Suppressor macrophage (primary cell): Measurements from ENCODE around the gene C1orf167.

Experiments used
- DNase-seq, 4 experiments: peaks; one replicate each; pipeline ENCODE4 v3.0.0-alpha.2; 2020 to 2022

C1orf167 gene

DNA sequence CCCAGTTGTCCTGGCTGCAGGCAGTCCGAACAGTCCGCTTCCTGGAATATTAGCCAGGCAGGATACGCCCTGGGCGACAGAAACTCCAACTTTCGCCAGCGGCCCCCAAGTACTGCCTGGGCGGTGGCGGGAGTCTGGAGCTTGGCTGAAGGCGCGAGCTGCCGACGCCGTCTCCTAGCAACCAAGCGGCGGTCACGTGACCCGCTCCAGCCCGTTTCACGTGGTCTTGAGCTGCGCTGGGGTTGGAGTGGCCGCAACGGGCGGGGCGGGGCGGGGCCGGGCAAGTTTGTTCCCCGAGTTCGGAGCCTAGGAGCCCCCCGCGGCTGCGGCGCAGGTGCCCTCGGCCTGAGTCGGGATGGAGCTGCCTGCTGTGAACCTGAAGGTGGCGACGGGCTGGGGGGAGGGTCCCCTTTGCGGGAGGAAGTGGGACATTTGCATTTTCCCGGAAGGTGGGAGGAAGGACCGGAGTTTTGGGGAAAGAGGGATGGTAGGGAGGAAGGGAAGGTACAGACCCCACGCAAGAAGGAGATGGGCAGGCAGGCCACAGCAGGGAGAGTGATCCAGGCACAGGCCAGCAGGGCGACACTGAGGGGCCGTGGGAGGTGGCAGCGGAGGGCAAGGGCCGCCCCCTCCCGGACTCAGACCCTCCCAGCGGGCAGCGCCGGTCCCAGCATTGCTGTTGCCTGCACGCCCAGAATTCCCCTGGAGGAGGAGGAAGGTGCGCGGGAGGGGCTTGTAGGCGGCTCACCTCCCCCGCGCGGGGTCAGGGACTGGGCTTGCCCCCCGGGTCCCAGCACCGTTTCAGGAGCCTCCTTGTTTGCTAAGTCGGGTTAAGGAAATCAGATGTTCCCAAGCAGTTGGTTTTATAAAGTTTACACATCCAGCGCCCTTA, 25.9 kb upstream of the C1orf167 start, which contains the start of gene AGTRAP:
Gene AGTRAP (plus strand): TSS at position 283 of the 892 bp plus-strand sequence. CDS start 73 bp downstream, at position 356.
- DNase-seq: peak; percentile 92 to 97 (median 96)

GRCh38 chr1:11736746-11737639, 25.0 kb upstream of the C1orf167 start:
- peak; percentile 81 to 91 (median 90) for DNase-seq

GRCh38 chr1:11738096-11738495, 23.9 kb upstream of the C1orf167 start:
- no peak for DNase-seq

GRCh38 chr1:11738783-11739182, 23.2 kb upstream of the C1orf167 start:
- peak; percentile 27 to 59 (median 53) for DNase-seq

GRCh38 chr1:11740258-11741192, 21.5 kb upstream of the C1orf167 start:
- DNase-seq: no peak

DNA sequence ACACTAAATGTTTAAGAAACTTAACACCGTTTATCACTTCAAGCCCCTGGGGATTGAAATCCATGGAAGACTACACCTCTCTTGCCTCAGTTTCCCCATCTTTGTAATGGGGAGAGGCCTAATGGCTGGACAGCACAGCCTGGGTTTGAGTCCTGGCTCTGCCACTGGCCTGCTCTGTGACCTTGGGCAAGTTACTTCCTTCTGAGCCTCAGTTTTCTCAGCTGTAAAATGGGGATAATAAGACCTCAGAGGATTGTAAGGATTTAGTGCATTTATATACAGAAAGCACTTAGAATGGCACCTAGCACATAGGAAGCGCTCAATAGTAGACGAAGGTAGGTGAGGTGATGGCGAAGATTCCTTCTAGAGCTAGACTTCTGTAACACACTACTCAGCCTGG, 20.5 kb upstream of the C1orf167 start:
- DNase-seq: no peak

GRCh38 chr1:11741919-11742558, 20.0 kb upstream of the C1orf167 start:
- DNase-seq: no peak

- no peak for DNase-seq
Observed at GRCh38 chr1:11744287-11744686, 17.7 kb upstream of the C1orf167 start.

- no peak for DNase-seq
Observed at GRCh38 chr1:11746092-11746491, 15.9 kb upstream of the C1orf167 start.

DNA sequence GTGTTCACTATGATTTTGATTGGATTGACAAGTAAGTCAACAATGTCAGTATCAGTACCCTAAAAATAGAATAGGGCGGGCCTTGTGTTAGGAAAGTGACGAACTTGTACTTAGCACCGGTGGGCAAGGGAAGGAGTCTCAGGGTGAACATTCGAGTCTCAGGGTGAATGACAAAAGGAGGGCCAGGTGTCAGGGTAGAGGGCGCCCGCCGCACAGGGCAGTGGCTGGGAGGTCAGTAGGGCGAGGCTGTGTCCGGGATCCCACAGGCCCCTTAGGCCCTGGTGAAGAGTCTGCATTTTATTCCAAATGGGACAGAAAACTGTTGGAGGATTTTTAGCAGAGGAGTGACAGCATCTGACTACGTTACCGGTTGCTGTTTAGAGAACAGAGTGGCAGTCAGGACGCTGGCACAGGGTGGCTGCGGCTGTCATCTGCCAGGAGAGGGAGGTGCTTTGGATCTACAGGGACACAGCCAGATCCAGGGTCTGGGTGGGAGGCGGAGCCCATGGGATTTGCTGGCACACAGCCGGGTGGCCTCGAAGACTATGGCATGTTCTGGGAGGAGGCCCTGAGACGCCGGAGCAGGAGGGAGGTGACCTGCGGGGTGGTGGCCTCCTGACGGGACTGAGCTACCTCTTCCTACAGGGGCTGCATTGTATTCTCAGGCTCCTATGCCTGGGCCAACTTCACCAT, 15.1 kb upstream of the C1orf167 start:
- DNase-seq: no peak

DNA sequence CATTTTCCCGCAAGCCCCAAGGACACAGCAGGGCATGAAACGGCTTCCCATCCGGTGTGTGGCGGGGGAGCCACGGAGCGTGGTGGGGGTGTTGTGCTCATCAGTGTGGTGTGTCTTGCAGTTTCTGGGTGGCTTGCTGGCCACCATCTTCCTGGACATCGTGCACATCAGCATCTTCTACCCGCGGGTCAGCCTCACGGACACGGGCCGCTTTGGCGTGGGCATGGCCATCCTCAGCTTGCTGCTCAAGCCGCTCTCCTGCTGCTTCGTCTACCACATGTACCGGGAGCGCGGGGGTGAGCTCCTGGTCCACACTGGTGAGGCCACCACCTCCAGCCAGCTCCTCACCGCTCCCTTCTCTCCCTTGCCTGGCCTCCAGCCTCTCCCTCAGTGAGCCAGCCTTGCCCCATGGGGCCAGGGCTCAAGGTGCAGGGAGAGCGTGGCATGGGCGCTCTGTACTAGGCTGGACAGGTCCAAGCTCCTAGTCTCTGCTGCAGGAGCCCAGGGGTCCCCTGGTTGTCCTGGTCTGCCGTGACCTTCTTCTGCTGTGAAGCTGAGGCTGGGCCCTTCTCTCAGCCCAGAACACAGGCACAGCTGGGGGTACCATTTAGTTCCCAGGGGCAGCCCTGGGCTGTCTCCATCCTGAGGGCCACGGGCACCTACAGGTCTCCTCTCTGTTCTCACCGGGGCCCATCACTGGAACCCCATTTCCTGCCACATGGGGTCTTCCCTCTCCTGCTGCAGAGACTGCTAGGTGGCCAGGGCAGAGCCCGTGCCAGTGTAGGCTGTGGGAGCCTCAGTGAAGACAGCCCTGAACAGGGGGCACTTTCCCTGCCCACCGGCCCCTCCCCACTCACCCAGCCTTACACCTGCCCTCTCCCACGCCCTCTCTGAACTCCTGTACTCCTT, 13.4 kb upstream of the C1orf167 start:
- DNase-seq: no peak

DNA sequence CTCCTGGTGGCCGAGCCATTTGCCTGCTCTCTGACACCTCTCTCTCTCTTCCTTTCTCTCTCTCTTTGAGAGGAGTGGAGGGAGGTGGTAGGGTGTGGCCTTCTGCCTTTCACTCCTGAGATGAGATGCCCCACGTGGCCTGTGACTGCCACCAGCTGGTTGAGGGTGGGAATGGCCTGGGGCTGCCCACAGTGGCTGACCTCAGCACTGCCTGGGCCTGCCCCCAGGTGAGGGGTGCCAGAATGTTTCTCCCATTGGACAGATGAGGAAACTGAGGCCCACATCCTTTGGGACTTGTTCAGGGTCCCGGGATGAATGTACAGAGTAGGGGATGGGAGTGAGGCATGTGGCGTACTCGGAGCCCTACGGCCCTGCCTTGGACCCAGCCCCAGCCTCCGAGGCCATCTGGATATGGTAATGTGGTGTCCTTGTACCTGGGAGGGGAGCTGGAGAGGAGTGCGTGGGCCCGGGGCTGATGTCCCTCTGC, 12.7 kb upstream of the C1orf167 start:
- peak in 2 of 4 experiments; percentile 63 to 82 for DNase-seq

- no peak for DNase-seq
Observed at GRCh38 chr1:11749996-11750395, 12.0 kb upstream of the C1orf167 start.

GRCh38 chr1:11751087-11751486, 10.9 kb upstream of the C1orf167 start:
- DNase-seq: no peak

GRCh38 chr1:11752359-11753088, 9.5 kb upstream of the C1orf167 start:
- DNase-seq: no peak

GRCh38 chr1:11753555-11754208, 8.3 kb upstream of the C1orf167 start:
- DNase-seq: no peak

DNA sequence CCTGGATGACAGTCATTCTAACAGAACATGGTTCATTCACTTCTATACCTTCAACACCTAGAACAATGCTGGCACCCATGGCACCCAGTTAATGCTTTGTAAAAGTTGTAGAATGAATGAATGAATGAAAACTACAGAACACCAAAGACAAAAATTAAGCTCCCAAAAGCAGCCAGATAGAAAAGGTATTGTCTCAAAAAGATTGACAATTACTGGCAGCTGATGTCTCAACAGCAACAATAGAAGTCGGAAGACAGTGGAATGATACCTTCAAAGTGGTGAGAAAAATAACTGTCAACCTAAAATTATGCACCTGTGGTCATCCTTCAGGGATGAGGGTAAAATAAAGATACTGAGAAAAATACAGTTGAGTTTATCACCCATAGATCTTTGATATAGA, 4.9 kb upstream of the C1orf167 start:
- no peak for DNase-seq

DNA sequence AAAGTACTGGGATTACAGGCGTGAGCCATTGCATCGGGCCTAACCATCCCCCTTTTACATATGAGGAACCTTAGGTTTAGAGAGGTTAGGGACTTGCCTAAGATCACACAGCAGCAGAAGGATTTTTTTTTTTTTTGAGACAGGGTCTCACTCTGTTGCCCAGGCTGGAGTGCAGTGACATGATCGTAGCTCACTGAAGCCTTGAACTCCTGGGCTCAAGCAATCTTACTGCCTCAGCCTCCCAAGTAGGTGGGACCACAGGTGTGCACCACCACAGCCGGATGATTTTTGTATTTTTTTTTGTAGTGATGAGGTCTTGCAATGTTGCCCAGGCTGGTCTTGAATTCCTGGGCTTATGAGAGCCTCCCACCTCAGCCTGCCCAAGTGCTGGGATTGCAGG, 2.2 kb upstream of the C1orf167 start:
- DNase-seq: no peak
